ENCODE measurements around the gene NLRP9.

The NLRP9 gene

DNA sequence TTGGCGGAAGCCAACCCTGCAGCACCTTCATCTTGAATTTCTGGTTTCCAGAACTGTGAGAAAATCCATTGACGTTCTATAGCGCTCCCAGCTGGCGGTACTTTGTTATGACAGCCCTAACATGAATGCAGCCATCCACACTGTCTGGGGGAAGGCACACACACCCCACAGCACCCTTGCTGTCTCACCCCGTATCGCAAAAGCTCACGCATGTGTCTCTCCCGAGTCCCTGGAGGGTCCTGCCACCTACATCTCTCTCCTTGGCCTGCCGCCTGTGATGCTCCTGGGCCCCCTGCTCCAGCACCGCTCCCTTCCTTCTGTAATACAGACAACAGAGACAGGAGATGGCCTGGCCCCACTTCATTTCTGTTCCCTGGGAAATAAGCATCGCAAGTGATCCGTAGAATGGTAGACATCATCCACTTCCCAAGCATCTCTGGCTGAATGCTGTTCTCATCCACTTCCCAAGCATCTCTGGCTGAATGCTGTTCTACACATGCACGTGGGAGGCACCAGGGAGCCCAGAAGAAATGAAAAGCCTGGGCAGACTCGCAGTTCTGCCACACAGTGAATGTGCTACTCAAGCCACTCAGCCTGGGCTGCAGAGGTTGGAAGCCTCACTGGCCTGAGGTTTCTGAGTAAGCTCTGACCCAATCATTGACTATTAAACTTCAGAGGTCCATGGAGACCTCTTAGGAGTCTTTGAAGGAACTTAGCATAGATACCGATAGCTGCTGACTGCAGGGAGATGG lies 33.5 kb downstream of the NLRP9 start:
- Histone ChIP-seq H3K27me3 (ENCODE audit: control insufficient read depth, insufficient read depth, low read length) (no peaks in the 10 kb centered on the region), H3K4me1 (ENCODE audit: control insufficient read depth, insufficient read depth, low read length) (no peaks in the 10 kb centered on the region), H3K36me3 (ENCODE audit: control insufficient read depth, insufficient read depth, low read length) (no peaks in the 10 kb centered on the region; the same call in 1 of the 2 replicates), H3K27ac (ENCODE audit: low read length) (no peak overlapping the region), H3K4me3 (ENCODE audit: low read length) (no peak overlapping the region), H3K9me3 (ENCODE audit: control insufficient read depth, insufficient read depth, low read length) (peaks cover 1% of the 10 kb centered on the region; the same call in 1 of the 2 replicates)
- no peak for DNase-seq (ENCODE audit: low read depth, low spot score)
- no CpG with 5 or more reads among the region's 15 CpGs for WGBS (ENCODE audit: insufficient coverage, insufficient read length)

GRCh38 chr19:55703790-55704215 lies 34.4 kb downstream of the NLRP9 start:
- Histone ChIP-seq H3K9me3 (ENCODE audit: control insufficient read depth, insufficient read depth, low read length) (peaks cover 1% of the 10 kb centered on the region; the same call in 1 of the 2 replicates), H3K4me3 (ENCODE audit: low read length) (no peak overlapping the region), H3K4me1 (ENCODE audit: control insufficient read depth, insufficient read depth, low read length) (no peaks in the 10 kb centered on the region), H3K27me3 (ENCODE audit: control insufficient read depth, insufficient read depth, low read length) (no peaks in the 10 kb centered on the region), H3K36me3 (ENCODE audit: control insufficient read depth, insufficient read depth, low read length) (no peaks in the 10 kb centered on the region; the same call in 1 of the 2 replicates), H3K27ac (ENCODE audit: low read length) (no peak overlapping the region)
- no CpG with 5 or more reads among the region's 38 CpGs for WGBS (ENCODE audit: insufficient coverage, insufficient read length)
- peak; percentile 31 for DNase-seq (ENCODE audit: low read depth, low spot score)

- no CpG with 5 or more reads among the region's 13 CpGs for WGBS (ENCODE audit: insufficient coverage, insufficient read length)
- Histone ChIP-seq H3K36me3 (ENCODE audit: control insufficient read depth, insufficient read depth, low read length) (no peaks in the 10 kb centered on the region; the same call in 1 of the 2 replicates), H3K9me3 (ENCODE audit: control insufficient read depth, insufficient read depth, low read length) (0 out of 2 replicates have a peak, but pooled peaks cover 1% of the 10 kb centered on the region), H3K4me1 (ENCODE audit: control insufficient read depth, insufficient read depth, low read length) (no peaks in the 10 kb centered on the region), H3K4me3 (ENCODE audit: low read length) (no peak overlapping the region), H3K27ac (ENCODE audit: low read length) (no peak overlapping the region), H3K27me3 (ENCODE audit: control insufficient read depth, insufficient read depth, low read length) (no peaks in the 10 kb centered on the region)
- no peak for DNase-seq (ENCODE audit: low read depth, low spot score)
Observed at GRCh38 chr19:55702131-55702627, 36.0 kb downstream of the NLRP9 start.

DNA sequence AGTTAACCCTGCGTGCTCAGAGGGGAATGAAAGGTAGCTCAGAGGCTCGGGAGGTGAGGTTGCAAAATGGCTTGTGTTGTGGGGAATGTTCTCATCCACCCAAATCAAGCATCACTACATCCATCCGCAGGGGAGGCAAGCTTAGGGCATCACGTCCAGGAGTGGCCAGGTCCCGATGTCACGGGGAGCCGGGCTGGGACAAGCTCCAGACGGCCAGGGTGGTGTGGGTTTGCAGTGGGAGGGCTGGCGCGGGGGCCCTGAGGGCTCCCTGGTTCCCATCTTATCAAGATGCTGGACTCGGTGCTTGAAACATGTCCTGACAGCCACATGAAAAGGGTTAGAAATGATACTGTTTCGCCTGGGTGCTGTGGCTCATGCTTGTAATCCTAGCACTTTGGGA lies 37.4 kb downstream of the NLRP9 start:
- no peak overlapping the region for H3K27ac ChIP-seq (ENCODE audit: low read length)
- no CpG with 5 or more reads among the region's 12 CpGs for WGBS (ENCODE audit: insufficient coverage, insufficient read length)
- H3K9me3 ChIP-seq (ENCODE audit: control insufficient read depth, insufficient read depth, low read length) = 0 out of 2 replicates have a peak, but pooled peaks cover 1% of the 10 kb centered on the region
- peaks cover 5% of the 10 kb centered on the region for H3K36me3 ChIP-seq (ENCODE audit: control insufficient read depth, insufficient read depth, low read length)
- H3K4me3 ChIP-seq (ENCODE audit: low read length) = no peak overlapping the region
- no peak for DNase-seq (ENCODE audit: low read depth, low spot score)
- H3K27me3 ChIP-seq (ENCODE audit: control insufficient read depth, insufficient read depth, low read length) = no peaks in the 10 kb centered on the region
- no peaks in the 10 kb centered on the region for H3K4me1 ChIP-seq (ENCODE audit: control insufficient read depth, insufficient read depth, low read length)

- Histone ChIP-seq H3K27ac (ENCODE audit: low read length) (no peak overlapping the region), H3K4me3 (ENCODE audit: low read length) (no peak overlapping the region), H3K9me3 (ENCODE audit: control insufficient read depth, insufficient read depth, low read length) (0 out of 2 replicates have a peak, but pooled peaks cover 1% of the 10 kb centered on the region), H3K36me3 (ENCODE audit: control insufficient read depth, insufficient read depth, low read length) (peaks cover 19% of the 10 kb centered on the region), H3K27me3 (ENCODE audit: control insufficient read depth, insufficient read depth, low read length) (no peaks in the 10 kb centered on the region), H3K4me1 (ENCODE audit: control insufficient read depth, insufficient read depth, low read length) (no peaks in the 10 kb centered on the region)
- WGBS (ENCODE audit: insufficient coverage, insufficient read length) = no CpG with 5 or more reads among the region's 11 CpGs
- no peak for DNase-seq (ENCODE audit: low read depth, low spot score)
Observed at GRCh38 chr19:55699221-55699620, 39.0 kb downstream of the NLRP9 start.

DNA sequence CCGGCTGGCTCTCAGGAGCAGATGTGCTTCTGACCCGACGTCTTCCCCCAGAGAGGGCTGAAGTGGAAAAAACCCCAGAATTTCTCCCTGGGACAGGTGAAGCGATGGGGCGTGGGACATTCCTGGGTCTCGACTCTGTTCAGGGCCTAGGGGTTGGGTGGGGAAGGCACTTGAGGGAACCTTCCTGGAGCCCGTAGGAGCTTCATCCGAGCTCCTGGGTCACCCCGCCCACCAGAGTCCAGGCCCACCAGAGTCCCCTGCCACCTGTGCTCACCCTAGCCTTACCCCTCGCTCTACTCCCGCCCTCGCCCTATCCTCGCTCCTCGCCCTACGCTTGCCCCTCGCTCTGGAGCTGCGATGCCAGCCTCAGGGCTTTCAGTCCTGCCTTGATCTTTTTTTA lies 39.9 kb downstream of the NLRP9 start:
- DNase-seq (ENCODE audit: low read depth, low spot score) = no peak
- Histone ChIP-seq H3K27ac (ENCODE audit: low read length) (no peak overlapping the region), H3K27me3 (ENCODE audit: control insufficient read depth, insufficient read depth, low read length) (no peaks in the 10 kb centered on the region), H3K4me3 (ENCODE audit: low read length) (no peak overlapping the region), H3K4me1 (ENCODE audit: control insufficient read depth, insufficient read depth, low read length) (no peaks in the 10 kb centered on the region), H3K36me3 (ENCODE audit: control insufficient read depth, insufficient read depth, low read length) (peaks cover 23% of the 10 kb centered on the region), H3K9me3 (ENCODE audit: control insufficient read depth, insufficient read depth, low read length) (0 out of 2 replicates have a peak, but pooled peaks cover 1% of the 10 kb centered on the region)
- no CpG with 5 or more reads among the region's 17 CpGs for WGBS (ENCODE audit: insufficient coverage, insufficient read length)

DNA sequence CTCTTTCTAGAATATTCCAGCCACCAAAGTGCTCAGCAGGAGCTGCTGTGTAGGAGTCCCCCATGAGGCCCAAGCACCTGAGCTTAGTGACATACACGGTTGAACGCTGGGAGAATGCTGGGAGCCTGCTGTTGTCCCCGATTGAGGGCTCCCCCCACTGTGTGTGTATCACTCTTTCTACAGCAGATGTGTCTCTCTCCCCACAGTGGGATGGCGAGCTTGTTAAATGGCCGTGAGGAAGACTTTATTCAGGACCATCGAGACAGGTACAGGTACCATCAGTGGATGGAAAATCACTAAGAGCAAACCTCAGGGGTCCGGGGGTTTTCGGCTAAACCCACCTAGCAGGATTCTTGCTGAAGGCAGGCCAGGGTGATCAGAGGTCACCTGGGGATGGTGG lies 40.5 kb downstream of the NLRP9 start:
- Histone ChIP-seq H3K27me3 (ENCODE audit: control insufficient read depth, insufficient read depth, low read length) (no peaks in the 10 kb centered on the region), H3K9me3 (ENCODE audit: control insufficient read depth, insufficient read depth, low read length) (0 out of 2 replicates have a peak, but pooled peaks cover 1% of the 10 kb centered on the region), H3K4me1 (ENCODE audit: control insufficient read depth, insufficient read depth, low read length) (no peaks in the 10 kb centered on the region), H3K36me3 (ENCODE audit: control insufficient read depth, insufficient read depth, low read length) (peaks cover 27% of the 10 kb centered on the region), H3K27ac (ENCODE audit: low read length) (no peak overlapping the region), H3K4me3 (ENCODE audit: low read length) (no peak overlapping the region)
- no CpG with 5 or more reads among the region's 8 CpGs for WGBS (ENCODE audit: insufficient coverage, insufficient read length)
- no peak for DNase-seq (ENCODE audit: low read depth, low spot score)

- Histone ChIP-seq H3K36me3 (ENCODE audit: control insufficient read depth, insufficient read depth, low read length) (peaks cover 30% of the 10 kb centered on the region), H3K27me3 (ENCODE audit: control insufficient read depth, insufficient read depth, low read length) (no peaks in the 10 kb centered on the region), H3K9me3 (ENCODE audit: control insufficient read depth, insufficient read depth, low read length) (0 out of 2 replicates have a peak, but pooled peaks cover 1% of the 10 kb centered on the region), H3K4me1 (ENCODE audit: control insufficient read depth, insufficient read depth, low read length) (no peaks in the 10 kb centered on the region), H3K4me3 (ENCODE audit: low read length) (no peak overlapping the region), H3K27ac (ENCODE audit: low read length) (no peak overlapping the region)
- WGBS (ENCODE audit: insufficient coverage, insufficient read length) = no CpG with 5 or more reads among the region's 12 CpGs
- DNase-seq (ENCODE audit: low read depth, low spot score) = no peak
Observed at GRCh38 chr19:55697069-55697440, 41.1 kb downstream of the NLRP9 start.

DNA sequence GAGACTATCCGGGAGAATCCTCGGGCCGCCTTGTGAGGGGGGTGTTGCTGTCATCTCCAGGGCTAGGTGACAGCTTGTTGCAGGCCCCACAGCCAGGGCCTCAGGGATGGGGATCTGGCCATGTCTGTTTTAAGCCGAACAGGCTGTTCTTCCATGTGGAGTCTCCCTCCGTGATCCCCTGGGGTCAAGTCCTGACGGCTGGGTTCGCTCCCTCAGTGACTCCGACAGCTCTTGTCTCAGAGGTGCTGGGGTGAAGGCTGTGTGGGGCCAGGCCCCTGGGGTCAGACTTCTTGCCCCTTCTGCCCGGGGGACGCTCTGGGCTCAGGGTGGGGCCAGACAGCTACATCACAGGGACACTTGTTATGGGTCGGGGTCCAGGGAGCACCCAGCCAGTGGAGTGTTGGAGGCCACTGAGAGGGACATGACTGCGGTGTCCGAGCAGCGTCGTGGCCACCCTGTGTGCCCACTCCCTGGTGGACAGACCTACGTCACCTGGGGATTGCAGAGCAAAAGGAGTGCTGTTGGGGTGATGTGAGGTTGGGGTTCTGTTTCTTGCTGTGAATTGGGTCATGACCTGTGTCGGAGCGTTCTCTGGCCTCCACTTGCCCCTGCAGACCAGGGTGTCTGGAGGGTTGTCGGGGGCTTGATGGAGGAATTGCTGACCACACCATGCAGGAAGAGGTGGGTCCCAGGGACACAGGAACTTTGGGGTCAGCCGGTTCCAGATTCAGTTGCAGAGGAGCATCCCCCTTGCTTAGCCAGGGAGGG lies 41.7 kb downstream of the NLRP9 start:
- no peaks in the 10 kb centered on the region for H3K4me1 ChIP-seq (ENCODE audit: control insufficient read depth, insufficient read depth, low read length)
- no peaks in the 10 kb centered on the region for H3K27me3 ChIP-seq (ENCODE audit: control insufficient read depth, insufficient read depth, low read length)
- H3K27ac ChIP-seq (ENCODE audit: low read length) = no peak overlapping the region
- peaks cover 33% of the 10 kb centered on the region for H3K36me3 ChIP-seq (ENCODE audit: control insufficient read depth, insufficient read depth, low read length)
- DNase-seq (ENCODE audit: low read depth, low spot score) = no peak
- H3K9me3 ChIP-seq (ENCODE audit: control insufficient read depth, insufficient read depth, low read length) = 0 out of 2 replicates have a peak, but pooled peaks cover 1% of the 10 kb centered on the region
- WGBS (ENCODE audit: insufficient coverage, insufficient read length) = no CpG with 5 or more reads among the region's 20 CpGs
- H3K4me3 ChIP-seq (ENCODE audit: low read length) = no peak overlapping the region

DNA sequence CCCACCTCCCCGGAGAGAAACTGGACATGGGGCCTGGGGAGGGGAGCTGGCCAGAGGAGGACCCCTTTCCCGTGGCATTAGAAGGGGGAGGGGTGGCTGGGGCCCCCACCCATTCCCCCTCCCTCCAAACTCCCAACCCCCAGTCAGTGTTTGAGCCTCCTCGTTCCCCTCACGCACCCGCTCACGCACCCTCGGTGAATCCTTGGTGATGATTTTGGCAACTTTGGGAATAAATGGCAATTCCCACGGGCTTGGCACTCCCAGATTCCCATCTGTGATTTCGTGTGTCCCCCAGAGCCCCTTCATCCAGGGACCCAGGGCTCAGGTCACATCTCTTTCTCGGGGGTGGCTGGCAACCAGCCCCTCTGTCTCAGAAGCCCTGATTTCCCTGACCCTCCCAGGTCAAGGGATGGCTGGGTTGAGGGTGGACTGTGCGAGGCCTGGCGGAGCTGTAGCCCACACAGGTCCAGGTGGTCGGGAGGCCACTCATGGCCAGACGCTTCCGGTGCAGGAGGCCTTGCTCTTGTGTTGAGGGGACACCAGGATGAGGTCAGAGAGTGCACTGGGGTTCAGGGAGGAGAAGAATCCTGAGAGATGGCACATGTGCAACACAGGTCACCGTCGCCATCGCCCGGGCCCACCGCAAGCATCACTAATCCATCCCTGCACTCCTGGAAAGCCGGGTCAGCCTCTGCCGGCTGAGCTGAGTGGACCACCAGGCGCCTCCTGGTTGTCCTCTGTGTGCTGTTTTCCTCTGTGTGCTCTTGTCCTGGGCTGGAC lies 42.5 kb downstream of the NLRP9 start:
- WGBS (ENCODE audit: insufficient coverage, insufficient read length) = no CpG with 5 or more reads among the region's 23 CpGs
- peaks cover 33% of the 10 kb centered on the region for H3K36me3 ChIP-seq (ENCODE audit: control insufficient read depth, insufficient read depth, low read length)
- H3K9me3 ChIP-seq (ENCODE audit: control insufficient read depth, insufficient read depth, low read length) = 0 out of 2 replicates have a peak, but pooled peaks cover under 1% of the 10 kb centered on the region
- no peaks in the 10 kb centered on the region for H3K27me3 ChIP-seq (ENCODE audit: control insufficient read depth, insufficient read depth, low read length)
- H3K4me1 ChIP-seq (ENCODE audit: control insufficient read depth, insufficient read depth, low read length) = no peaks in the 10 kb centered on the region
- H3K27ac ChIP-seq (ENCODE audit: low read length) = no peak overlapping the region
- DNase-seq (ENCODE audit: low read depth, low spot score) = no peak
- no peak overlapping the region for H3K4me3 ChIP-seq (ENCODE audit: low read length)

Data from iPS DF 6.9 (cell line).